Progenitor cell of endocrine pancreas (in vitro differentiated cells): Measurements from ENCODE around the gene ARID1B. TPM values are rescaled to one million over a fixed set of nuclear protein-coding genes. Genes with fewer than 3 reads are reported as not detected.

Experiments used
- DNase-seq: peaks from one replicate; pipeline ENCODE4 v3.0.0; 2021; ENCODE audit warnings: low spot score; ENCODE audit not compliant: unreplicated experiment
- H3K27ac Mint-ChIP-seq: 2 replicates; pipeline ENCODE4 v1.8.0; 2021; ENCODE audit warnings: mild to moderate bottlenecking, moderate library complexity, mixed read lengths
- H3K27me3 Mint-ChIP-seq: 2 replicates; pipeline ENCODE4 v1.8.0; 2021; ENCODE audit warnings: mixed read lengths
- H3K36me3 Mint-ChIP-seq: 2 replicates; pipeline ENCODE4 v1.8.0; 2022; ENCODE audit warnings: mixed read lengths; ENCODE audit not compliant: insufficient read depth
- H3K4me1 Mint-ChIP-seq: 2 replicates; pipeline ENCODE4 v1.8.0; 2021; ENCODE audit warnings: low read depth, mixed read lengths
- H3K4me3 Mint-ChIP-seq: 2 replicates; pipeline ENCODE4 v1.8.0; 2021; ENCODE audit warnings: low read depth, mild to moderate bottlenecking, moderate library complexity, mixed read lengths
- H3K9me3 Mint-ChIP-seq: 2 replicates; pipeline ENCODE4 v1.8.0; 2021; ENCODE audit warnings: low read depth, mixed read lengths
- CTCF ChIP-seq: fragments of 200-600 bp; sonication (generic); IDR thresholded peaks from one replicate; pipeline ENCODE4 v1.5.0; 2021; ENCODE audit warnings: antibody characterized with exemption, mild to moderate bottlenecking; ENCODE audit not compliant: unreplicated experiment
- total RNA-seq: library from RNA; stranded (reverse); gene quantifications from 2 replicates; pipeline ENCODE4 v1.2.1, GENCODE V29; 2021

The ARID1B gene
- total RNA-seq, 1 donor from 2014 or later: 152 TPM

- no peak overlapping the region for H3K4me3 Mint-ChIP-seq
- peaks cover 14% of the 10 kb centered on the region for H3K4me1 Mint-ChIP-seq
- no peaks in the 10 kb centered on the region for H3K27me3 Mint-ChIP-seq
- no peak for TF ChIP-seq CTCF
- H3K9me3 Mint-ChIP-seq: no peaks in the 10 kb centered on the region
- peaks cover 56% of the 10 kb centered on the region for H3K36me3 Mint-ChIP-seq
- no peak for DNase-seq
- no peak overlapping the region for H3K27ac Mint-ChIP-seq
Observed at GRCh38 chr6:157203312-157203744, 426.1 kb downstream of the ARID1B start.

- no peak overlapping the region for H3K27ac Mint-ChIP-seq
Observed at GRCh38 chr6:157203764-157204163, 426.6 kb downstream of the ARID1B start.

GRCh38 chr6:157205473-157206358 lies 428.5 kb downstream of the ARID1B start:
- no peak for DNase-seq
- H3K4me3 Mint-ChIP-seq: no peak overlapping the region
- H3K27ac Mint-ChIP-seq: peak overlapping the region; percentile 21
- peaks cover 24% of the 10 kb centered on the region for H3K4me1 Mint-ChIP-seq
- TF ChIP-seq CTCF: no peak
- H3K27me3 Mint-ChIP-seq: no peaks in the 10 kb centered on the region
- no peaks in the 10 kb centered on the region for H3K9me3 Mint-ChIP-seq
- H3K36me3 Mint-ChIP-seq: peaks cover 53% of the 10 kb centered on the region

More at GRCh38 chr6:157203764-157204163, 426.6 kb downstream of the ARID1B start:
- TF ChIP-seq CTCF: no peak
- Mint-ChIP-seq H3K4me1 (peaks cover 14% of the 10 kb centered on the region), H3K4me3 (no peak overlapping the region), H3K36me3 (peaks cover 56% of the 10 kb centered on the region), H3K27me3 (no peaks in the 10 kb centered on the region), H3K9me3 (no peaks in the 10 kb centered on the region)
- no peak for DNase-seq

- TF ChIP-seq CTCF: no peak
- DNase-seq: no peak
- Mint-ChIP-seq H3K36me3 (peaks cover 48% of the 10 kb centered on the region), H3K4me1 (peaks cover 28% of the 10 kb centered on the region), H3K4me3 (no peak overlapping the region), H3K9me3 (no peaks in the 10 kb centered on the region), H3K27ac (no peak overlapping the region), H3K27me3 (no peaks in the 10 kb centered on the region)
Observed at GRCh38 chr6:157206359-157206815, 429.2 kb downstream of the ARID1B start.

GRCh38 chr6:157207521-157208076 lies 430.4 kb downstream of the ARID1B start:
- no peaks in the 10 kb centered on the region for H3K27me3 Mint-ChIP-seq
- peak overlapping the region; percentile 9 for H3K27ac Mint-ChIP-seq
- no peaks in the 10 kb centered on the region for H3K9me3 Mint-ChIP-seq
- H3K4me3 Mint-ChIP-seq: no peak overlapping the region
- no peak for TF ChIP-seq CTCF
- H3K36me3 Mint-ChIP-seq: peaks cover 41% of the 10 kb centered on the region
- DNase-seq: no peak
- peaks cover 28% of the 10 kb centered on the region for H3K4me1 Mint-ChIP-seq
